ENCODE data around the gene WNT1. TPM values are rescaled to one million over a fixed set of nuclear protein-coding genes. Genes with fewer than 3 reads are reported as not detected.
A peak's percentile ranks its signal among the peaks of the same experiment; 100 is the strongest.

The WNT1 gene
- total and polyA plus RNA-seq, 9 of the 15 experiments (the other 6 are each of a cell fraction or from before 2014, with no cell fraction given), result not detected

GRCh38 chr12:48999371-49000131 is 21.4 kb downstream of the WNT1 start, which contains the start of gene DDN (continued):
- peak; percentile 79 for TF ChIP-seq PKNOX1 (IDR thresholded peaks at IDR 0.05)
- TF ChIP-seq BCL6 (CRISPR knock-in tag; IDR thresholded peaks at IDR 0.05), result no peak
- no peak for TF ChIP-seq ZBTB12 (CRISPR knock-in tag; IDR thresholded peaks at IDR 0.05)
- TF ChIP-seq MTF1 (CRISPR knock-in tag; IDR thresholded peaks at IDR 0.05; ENCODE audit: borderline replicate concordance), result no peak
- peak; percentile 62 to 67 for TF ChIP-seq NRF1 (conservative IDR thresholded peaks at IDR 0.05 in 1 of 2, IDR thresholded peaks at IDR 0.05 in 1 of 2)
- no peak for TF ChIP-seq E2F3 (CRISPR knock-in tag; IDR thresholded peaks at IDR 0.05)
- TF ChIP-seq HDAC2 (IDR thresholded peaks at IDR 0.05), result 0 out of 2 replicates have a peak, but pooled peaks have one; percentile 47
- TF ChIP-seq TCF3 (CRISPR knock-in tag; IDR thresholded peaks at IDR 0.05), result no peak
- TF ChIP-seq TCF7 (IDR thresholded peaks at IDR 0.05; ENCODE audit: borderline replicate concordance), result no peak
- no peak for TF ChIP-seq FUS (optimal IDR thresholded peaks at IDR 0.05; ENCODE audit: low read depth, low read length)
- no peak for TF ChIP-seq GABPA (tag; conservative IDR thresholded peaks at IDR 0.05; ENCODE audit: low read depth)
- TF ChIP-seq PHTF2 (CRISPR knock-in tag; IDR thresholded peaks at IDR 0.05), result no peak
- no peak for TF ChIP-seq IRF9 (tag; IDR thresholded peaks at IDR 0.05)
- no peak for TF ChIP-seq ZMIZ1 (IDR thresholded peaks at IDR 0.05; ENCODE audit: low read depth in 2 of 2, low read length in 2 of 2)
- TF ChIP-seq ZNF184 (CRISPR knock-in tag; IDR thresholded peaks at IDR 0.05), result no peak
- TF ChIP-seq BDP1 (IDR thresholded peaks at IDR 0.05; ENCODE audit: insufficient read depth, insufficient read length), result no peak
- TF ChIP-seq AFF4 (CRISPR knock-in tag; IDR thresholded peaks at IDR 0.05), result no peak

Measured in K562 (cell line).